IPS-11a (cell line): ENCODE measurements around the gene TCF7L1.
"Not testable (repeated sequence)": the region's sequence is repeated elsewhere in the genome, so short reads cannot be mapped to it uniquely, and the experiment has no call there.

Experiments
- H3K4me3 ChIP-seq: one replicate; pipeline ENCODE4 v1.5.1; 2013; ENCODE audit warnings: low read depth, low read length, control low read depth

TCF7L1 gene

GRCh38 chr2:85312404-85312803 lies 179.2 kb downstream of the TCF7L1 start:
- H3K4me3 ChIP-seq = no peak overlapping the region

- H3K4me3 ChIP-seq = no peak overlapping the region
Observed at GRCh38 chr2:85314884-85315242, 181.7 kb downstream of the TCF7L1 start.

GRCh38 chr2:85315921-85316320 lies 182.7 kb downstream of the TCF7L1 start:
- not testable (repeated sequence) for H3K4me3 ChIP-seq

DNA sequence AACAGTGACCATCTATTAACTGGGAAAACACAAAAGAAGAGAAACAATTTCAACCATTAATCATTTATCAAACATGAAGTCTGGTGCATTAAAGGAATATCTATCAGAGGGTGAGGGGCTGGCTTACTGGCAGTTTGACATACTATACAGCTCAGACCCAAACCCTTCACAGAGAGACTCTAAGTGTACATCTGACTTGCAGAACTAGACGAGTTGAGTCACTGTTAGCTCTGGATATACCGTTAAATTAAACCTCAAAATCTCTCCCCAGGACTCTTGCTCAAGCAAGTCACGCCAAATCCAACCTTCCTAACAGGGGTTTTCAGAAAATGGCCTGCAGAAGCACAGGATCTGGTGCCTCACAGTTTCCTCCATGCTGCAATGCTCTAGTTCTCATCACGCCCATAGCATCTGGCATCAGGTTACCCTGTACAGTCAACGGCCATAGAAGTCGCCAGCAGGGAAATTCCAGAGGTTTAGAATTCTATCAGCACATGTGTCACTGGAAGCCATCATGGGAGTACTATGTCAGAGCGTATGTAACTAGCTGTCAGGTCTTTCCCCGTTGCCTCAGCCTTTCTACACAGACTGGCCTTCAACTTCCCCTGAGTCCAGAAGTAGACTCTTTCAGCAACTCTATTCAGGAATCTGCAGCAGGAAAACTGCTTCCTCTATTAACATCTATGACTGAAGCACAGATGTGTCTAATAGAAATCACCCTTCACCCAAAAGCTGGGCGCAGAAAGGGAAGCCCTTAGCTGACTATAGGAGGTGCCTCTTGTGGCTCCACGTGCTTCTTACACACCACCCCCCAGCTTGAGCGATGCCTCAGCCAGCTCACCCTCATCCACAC lies 185.3 kb downstream of the TCF7L1 start:
- no peak overlapping the region for H3K4me3 ChIP-seq

DNA sequence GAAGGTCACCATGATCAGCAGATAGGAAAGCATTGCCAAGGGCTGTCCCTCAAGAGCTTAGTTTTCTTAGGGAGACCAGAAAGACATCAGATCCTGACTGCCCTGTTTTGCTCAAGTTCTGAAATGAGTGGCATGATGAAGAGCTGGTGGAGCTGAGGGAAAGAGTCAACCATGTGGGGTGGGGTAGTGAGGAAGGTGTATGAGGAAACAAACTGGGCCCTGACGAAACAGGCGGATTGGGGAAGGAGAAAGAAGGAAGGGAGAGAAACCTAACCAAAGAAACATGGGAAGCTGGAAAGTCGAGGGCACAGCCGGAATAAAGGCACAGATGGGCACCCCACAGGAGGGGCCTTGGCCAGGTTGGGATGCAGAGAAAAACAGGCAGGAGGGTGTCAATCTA lies 186.6 kb downstream of the TCF7L1 start:
- no peak overlapping the region for H3K4me3 ChIP-seq

- no peak overlapping the region for H3K4me3 ChIP-seq
Observed at GRCh38 chr2:85323351-85323987, 190.3 kb downstream of the TCF7L1 start.

DNA sequence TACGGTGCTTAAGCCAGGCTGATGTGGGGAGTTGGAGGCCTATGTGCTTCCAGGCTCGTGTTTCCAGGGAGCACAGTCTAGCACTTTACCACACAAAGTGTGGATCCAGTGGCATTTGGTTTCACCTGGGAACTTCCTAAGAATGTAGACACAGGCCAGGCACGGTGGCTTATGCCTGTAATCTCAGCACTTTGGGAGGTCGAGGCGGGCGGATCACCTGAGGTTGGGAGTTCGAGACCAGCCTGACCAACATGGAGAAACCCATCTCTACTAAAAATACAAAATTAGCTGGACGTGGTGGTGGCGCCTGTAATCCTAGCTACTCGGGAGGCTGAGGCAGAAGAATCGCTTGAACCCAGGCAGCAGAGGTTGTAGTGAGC lies 190.8 kb downstream of the TCF7L1 start:
- not testable (repeated sequence) for H3K4me3 ChIP-seq

GRCh38 chr2:85324639-85325465 lies 191.7 kb downstream of the TCF7L1 start:
- H3K4me3 ChIP-seq = no peak overlapping the region

DNA sequence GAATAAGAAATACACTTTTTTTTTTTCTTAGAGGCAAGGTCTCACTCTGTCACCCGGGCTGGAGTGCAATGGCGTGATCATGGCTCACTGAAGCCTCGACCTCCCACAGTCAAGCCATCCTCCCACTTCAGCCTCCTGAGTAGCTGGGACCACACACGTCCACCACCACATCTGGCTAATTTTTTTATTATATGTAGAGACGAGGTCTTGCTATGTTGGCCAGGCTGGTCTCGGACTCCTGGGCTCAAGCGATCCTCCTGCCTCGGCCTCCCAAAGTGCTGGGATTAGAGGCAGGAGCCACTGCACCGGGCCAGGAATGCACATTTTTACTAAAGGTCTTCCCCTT lies 192.2 kb downstream of the TCF7L1 start:
- H3K4me3 ChIP-seq = no peak overlapping the region

DNA sequence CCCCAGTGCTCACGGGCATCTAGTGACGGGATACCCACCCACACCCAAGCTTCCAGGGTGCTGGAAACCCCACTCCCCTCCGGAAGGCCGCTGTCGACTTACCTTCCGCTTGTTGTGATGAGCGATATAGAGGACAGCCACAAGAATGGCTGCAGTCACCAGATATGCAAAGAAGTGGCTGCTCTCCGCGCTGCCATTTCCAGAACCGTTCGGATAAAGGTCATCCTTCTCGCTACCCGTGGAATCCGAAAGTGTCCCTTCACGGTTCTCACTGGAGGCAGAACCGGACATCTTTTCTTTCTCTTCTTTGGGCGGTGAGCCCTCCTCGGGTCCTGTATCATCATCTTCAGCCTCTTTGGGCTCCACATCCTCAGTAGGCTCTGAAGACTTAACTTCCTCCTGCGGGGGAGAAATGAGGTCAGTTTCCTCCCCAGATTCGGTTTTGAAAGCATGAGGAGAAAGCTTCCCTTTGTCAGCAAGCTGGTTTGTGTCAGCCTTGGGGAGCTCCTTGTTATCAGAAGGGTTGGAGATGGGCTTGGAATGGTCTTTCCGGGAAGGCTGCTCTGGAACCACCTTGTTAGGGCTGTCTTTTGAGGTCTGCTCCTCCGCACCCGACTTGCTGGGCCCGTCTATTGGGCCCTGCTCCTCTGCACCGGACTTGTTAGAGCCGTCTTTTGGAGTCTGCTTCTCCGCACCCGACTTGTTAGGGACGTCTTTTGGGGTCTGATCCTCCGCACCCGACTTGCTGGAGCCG lies 193.4 kb downstream of the TCF7L1 start:
- peak overlapping the region; percentile 94 for H3K4me3 ChIP-seq

GRCh38 chr2:85327160-85327821 lies 194.1 kb downstream of the TCF7L1 start:
- peak overlapping the region; percentile 94 for H3K4me3 ChIP-seq

DNA sequence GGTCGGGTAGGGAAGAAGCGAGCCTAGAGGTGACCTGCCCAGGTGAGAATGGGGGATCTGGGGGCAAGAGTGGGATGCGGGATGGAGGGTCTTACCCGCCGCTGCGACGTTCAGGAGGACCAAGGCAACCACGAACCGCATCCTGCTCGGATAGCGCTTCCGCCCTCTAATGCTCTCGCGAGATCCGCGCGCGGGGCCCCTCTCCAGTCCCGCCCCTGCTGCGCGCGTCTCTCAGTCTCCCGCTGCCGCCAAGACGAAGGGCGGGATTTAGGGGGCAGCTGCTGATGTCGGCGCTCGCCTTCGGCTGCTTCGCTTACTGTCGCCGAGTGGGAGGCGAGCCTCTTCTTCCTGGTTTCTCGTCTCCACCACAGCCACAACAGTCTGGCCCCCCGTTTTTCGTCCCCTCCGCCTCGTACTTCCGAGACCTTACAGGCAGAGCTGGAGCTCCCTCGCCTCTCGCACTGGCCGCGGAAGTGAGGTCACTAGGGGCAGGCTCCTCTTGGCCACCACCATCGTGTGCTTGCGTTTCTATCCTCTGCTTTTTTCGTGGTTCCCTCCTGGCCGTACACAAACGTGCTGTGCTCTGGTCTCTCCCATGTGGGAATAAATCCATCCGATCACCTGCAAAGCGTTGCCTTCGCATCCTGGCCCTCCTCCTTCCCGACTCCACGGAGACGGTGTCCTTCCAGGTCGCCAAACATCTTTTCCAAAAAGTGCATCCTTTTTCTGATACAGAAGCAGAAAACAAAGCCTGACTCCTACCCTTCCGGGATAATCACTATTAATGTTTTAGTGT lies 194.8 kb downstream of the TCF7L1 start, which contains the start of gene TGOLN2:
TGOLN2 (minus strand) TSS at position 168 of the 796 bp plus-strand sequence; CDS start at position 141, 27 bp downstream.
- H3K4me3 ChIP-seq = peak within 1 kb of the TSS; percentile 94

DNA sequence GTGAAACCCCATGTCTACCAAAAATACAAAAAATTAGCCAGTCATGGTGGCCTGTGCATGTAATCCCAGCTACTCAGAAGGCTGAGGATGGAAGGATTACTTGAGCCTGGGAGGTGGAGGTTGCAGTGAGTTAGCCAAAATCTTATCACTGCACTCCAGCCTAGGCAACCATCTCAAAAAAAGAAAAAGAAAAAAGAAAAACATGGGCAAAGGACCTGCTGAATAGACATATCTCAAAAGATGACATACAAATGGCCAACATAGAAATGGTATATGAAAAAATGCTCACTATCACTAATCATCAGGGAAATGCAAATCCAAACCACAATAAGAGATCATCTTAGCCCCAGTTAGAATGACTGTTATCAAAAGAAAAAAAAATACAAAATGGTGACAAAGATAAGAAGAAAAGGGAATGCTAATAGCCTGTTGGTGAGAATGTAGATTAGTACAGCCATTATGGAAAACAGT lies 196.0 kb downstream of the TCF7L1 start:
- H3K4me3 ChIP-seq = no peak overlapping the region

DNA sequence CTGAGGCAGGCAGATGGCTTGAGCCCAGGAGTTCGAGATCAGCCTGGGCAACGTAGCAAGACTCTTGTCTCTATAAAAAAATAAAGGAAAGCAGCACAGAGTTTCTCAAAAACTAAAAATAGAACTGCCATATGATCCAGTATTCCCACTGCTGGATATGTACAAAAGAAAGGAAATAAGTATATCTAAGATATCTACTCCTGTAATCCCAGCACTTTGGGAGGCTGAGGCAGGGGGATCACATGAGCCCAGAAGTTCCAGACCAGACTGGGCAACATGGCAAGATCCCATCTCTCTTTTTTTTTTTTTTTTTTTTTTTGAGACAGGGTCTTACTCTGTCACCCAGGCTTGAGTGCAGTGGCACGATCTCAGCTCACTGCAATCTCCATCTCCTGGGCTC lies 196.5 kb downstream of the TCF7L1 start:
- not testable (repeated sequence) for H3K4me3 ChIP-seq

- no peak overlapping the region for H3K4me3 ChIP-seq
Observed at GRCh38 chr2:85330839-85331636, 197.8 kb downstream of the TCF7L1 start.

DNA sequence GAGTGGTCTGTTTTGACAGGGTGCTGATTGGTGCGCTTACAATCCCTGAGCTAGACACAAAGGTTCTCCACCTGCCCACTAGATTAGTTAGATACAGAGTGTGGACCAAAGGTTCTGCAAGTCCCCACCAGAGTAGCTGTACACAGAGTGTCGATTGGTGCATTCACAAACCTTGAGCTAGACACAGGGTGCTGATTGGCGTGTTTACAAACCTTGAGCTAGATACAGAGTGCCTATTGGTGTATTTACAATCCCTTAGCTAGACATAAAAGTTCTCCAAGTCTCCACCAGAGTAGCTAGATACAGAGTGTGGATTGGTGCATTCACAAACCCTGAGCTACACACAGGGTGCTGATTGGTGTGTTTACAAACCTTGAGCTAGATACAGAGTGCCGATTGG lies 200.7 kb downstream of the TCF7L1 start:
- H3K4me3 ChIP-seq = not testable (repeated sequence)

DNA sequence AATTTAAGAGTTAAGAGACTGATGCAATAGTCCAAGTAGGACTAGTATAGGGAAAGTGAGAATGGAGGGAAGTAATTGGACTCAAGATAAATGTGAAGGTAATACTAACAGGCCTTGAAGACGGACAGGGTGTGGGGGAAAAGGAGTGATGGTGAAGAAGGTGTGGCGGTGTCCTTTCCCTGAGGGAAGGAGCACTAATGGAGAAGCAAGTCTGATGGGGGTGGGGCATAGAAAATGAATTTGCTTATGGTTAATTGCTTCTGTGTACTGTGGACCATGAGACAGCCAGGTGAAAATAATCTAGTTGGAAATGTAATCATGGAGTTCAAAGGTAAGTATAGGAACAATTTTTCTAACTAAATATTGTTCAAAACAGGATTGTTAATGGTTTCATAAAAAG lies 201.7 kb downstream of the TCF7L1 start:
- H3K4me3 ChIP-seq = no peak overlapping the region

DNA sequence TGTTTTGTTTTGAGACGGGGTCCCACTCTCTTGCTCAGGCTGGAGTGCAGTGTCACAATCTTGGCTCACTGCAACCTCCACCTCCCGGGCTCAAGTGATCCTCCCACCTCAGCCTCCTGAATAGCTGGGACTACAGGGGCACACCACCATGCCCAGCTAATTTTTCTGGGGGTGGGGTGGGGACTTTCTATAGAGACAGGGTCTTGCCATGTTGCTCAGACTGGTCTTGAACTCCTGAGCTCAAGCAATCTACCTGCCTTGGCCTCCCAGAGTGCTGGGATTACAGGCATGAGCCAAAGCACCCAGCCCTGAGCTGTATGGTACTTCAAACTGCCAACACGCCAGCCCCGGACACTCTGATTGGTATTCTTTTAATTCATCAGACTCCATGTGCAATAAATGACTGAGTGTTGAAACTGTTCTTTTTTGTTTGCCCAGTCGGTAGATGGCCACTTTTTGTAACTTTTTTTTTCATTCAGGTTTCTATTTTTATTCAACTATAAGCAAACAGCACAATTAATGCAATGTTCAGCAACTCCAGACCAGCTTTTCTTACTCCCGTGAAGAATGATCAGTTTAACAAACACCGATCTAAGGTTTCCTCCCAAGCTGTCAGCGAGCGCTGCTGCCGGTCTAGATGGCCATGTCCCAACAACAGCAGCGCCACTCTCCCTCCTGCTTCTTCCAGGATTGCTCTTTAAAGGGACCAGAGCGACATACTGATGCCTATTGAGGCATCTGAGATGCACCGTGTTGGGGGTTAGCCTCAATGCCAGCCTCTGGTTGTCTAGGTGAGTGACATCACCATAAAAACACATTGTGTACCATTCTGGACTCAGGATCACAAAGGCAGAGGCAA lies 207.1 kb downstream of the TCF7L1 start:
- H3K4me3 ChIP-seq = no peak overlapping the region
